Cardiac muscle cell (in vitro differentiated cells and primary cell): ENCODE data around the gene TRAF7. TPM values are rescaled to one million over a fixed set of nuclear protein-coding genes. Genes with fewer than 3 reads are reported as not detected.
A peak's percentile ranks its signal among the peaks of the same experiment; 100 is the strongest.
"Not testable (repeated sequence)": the region's sequence is repeated elsewhere in the genome, so short reads cannot be mapped to it uniquely, and the experiment has no call there.

Experiments
- DNase-seq, 2 donors: peaks; one replicate each; pipeline versions ENCODE4 v3.0.0 to v3.0.0-alpha.2; 2010 to 2017; ENCODE audit warnings: low read depth in 1 of 2, low spot score in 1 of 2
- H3K27ac ChIP-seq: fragments of 200-600 bp; sonication (generic); 2 replicates; pipeline ENCODE4 v1.5.1; 2016
- H3K27me3 ChIP-seq: fragments of 200-600 bp; sonication (generic); 2 replicates; pipeline ENCODE4 v1.6.0; 2016; ENCODE audit warnings: control low read depth
- H3K36me3 ChIP-seq: fragments of 200-600 bp; sonication (generic); 2 replicates; pipeline ENCODE4 v1.5.1; 2016; ENCODE audit warnings: control low read depth
- H3K4me1 ChIP-seq: fragments of 200-600 bp; sonication (generic); 2 replicates; pipeline ENCODE4 v1.8.1; 2017; ENCODE audit warnings: low read depth, mild to moderate bottlenecking, mixed run types
- H3K4me3 ChIP-seq: fragments of 200-600 bp; sonication (generic); 2 replicates; pipeline ENCODE4 v1.5.1; 2016; ENCODE audit warnings: mild to moderate bottlenecking
- H3K9me3 ChIP-seq: fragments of 200-600 bp; sonication (generic); 2 replicates; pipeline ENCODE4 v1.5.1; 2017; ENCODE audit warnings: low read depth, mild to moderate bottlenecking, control low read depth
- CTCF ChIP-seq: IDR thresholded peaks from 2 replicates; pipeline ENCODE4 v1.5.1; 2012; ENCODE audit warnings: low read depth, mild to moderate bottlenecking, low read length
- polyA plus RNA-seq: library from polyadenylated mRNA; unstranded; fragments of >200 nt; fragmentation: Nextera tagmentation; extraction: Ambion mirVana; gene quantifications from 2 replicates; pipeline ENCODE4 v1.2.1, GENCODE V29; 2016
- total RNA-seq: library from RNA; depleted of rRNA; stranded (reverse); fragments of >200 nt; gene quantifications from 2 replicates; pipeline ENCODE4 v1.2.3, GENCODE V29; 2016

Gene TRAF7
- total and polyA plus RNA-seq, 2 experiments from 2014 or later = 37.4 to 67.5 TPM

DNA sequence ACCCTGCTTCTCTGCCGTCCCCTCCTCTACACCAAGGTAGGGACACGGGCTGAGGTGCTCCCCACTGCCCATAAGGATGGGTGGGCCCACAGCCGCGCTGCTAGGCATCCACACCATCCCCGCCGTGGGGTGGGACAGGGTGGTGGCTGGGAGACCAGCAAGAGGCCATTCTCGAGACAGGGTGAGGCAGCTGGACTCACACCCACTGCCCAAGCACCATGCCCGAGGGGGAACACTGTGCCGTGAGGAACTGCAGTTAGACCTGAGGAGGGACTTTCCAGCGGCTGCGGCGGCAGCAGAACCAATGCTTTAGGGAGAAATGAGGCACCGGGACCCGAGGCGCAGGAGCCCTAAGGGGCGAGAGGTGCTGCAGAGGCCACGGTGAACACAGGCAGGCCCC is 33.2 kb upstream of the TRAF7 start:
- Histone ChIP-seq H3K27ac (no peak overlapping the region), H3K9me3 (no peaks in the 10 kb centered on the region), H3K36me3 (no peaks in the 10 kb centered on the region), H3K4me3 (no peak overlapping the region), H3K4me1 (peaks cover 16% of the 10 kb centered on the region), H3K27me3 (no peaks in the 10 kb centered on the region)
- no peak for TF ChIP-seq CTCF
- DNase-seq = no peak

DNA sequence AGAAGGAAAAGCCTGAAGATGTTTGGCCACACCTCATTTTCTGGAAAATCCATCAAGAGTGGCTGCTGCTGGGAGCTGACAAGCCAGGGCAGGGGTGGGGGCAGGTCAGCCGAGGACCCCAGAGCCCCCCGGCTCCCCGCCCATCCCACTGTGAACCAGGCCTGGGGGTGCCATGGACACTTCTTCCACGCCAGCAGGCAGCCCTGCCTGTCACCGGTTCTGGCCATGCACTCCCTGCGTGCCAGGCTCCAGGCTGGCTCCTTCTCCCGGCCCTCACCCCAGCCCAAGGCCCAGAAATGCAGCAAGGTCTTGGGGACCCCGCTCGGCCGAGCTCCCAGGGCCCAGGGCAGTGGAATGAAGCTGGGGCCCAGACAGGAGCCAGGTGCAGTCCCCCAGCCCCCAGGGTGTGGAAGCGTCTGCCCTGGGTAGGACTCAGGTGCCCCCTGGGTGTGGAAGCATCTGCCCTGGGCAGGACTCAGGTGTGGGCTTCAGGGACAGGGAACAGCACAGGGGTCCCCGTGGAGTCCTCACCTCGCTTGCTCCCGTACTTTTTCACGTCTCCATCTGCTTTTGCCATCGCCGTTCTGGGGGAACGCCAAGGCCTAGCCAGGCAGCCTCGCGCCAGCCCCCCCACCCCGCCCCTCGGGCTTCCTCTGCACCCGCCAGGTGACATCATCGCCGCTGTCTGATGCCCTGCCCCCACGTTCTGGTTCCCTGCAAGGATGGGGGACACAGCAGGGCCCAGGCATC is 32.5 kb upstream of the TRAF7 start:
- not testable (repeated sequence) for H3K36me3 ChIP-seq, H3K27ac ChIP-seq, H3K9me3 ChIP-seq, H3K4me3 ChIP-seq, DNase-seq, H3K27me3 ChIP-seq
- peaks cover 16% of the 10 kb centered on the region for H3K4me1 ChIP-seq

DNA sequence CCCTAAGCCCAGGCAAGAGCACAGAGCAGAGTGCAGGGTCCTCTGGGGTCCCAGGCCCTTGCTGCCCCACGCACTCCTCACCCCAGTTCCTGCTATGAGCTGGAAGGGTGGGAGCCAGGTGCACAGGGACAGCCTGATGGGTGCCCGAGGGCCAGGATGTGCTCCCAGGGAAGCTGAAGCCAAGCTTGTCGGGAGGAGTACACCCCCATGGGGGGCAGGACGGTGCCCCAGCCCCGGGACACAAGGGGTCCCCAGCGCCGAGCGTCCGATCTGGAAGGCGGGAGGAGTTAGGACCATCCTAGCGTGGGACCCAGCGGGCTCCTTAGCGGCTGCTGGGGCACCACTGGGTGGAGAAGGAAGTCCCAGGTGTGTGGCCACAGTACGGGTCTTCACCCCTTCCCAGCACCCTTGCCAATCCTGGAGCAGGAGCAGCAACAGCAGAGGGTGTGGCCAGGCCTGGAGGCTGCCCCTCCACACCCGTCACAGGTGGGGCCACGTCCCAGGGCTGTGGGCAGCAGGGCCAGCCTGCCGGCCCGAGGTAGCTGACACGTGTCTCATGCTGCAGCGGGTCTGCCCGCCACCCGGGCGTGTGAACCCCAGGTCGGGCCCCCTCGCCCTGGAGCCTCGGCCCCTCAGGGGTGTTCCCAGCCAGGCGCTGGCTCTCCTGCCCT is 31.7 kb upstream of the TRAF7 start:
- H3K36me3 ChIP-seq, H3K9me3 ChIP-seq, H3K27me3 ChIP-seq, H3K4me3 ChIP-seq, DNase-seq: not testable (repeated sequence)
- Histone ChIP-seq H3K4me1 (peaks cover 16% of the 10 kb centered on the region), H3K27ac (peak overlapping the region; percentile 96)

GRCh38 chr16:2124377-2124693 is 31.2 kb upstream of the TRAF7 start:
- Histone ChIP-seq H3K4me3 (peak overlapping the region; percentile 10), H3K4me1 (peaks cover 16% of the 10 kb centered on the region), H3K27ac (peak overlapping the region; percentile 96)
- not testable (repeated sequence) for H3K36me3 ChIP-seq, H3K27me3 ChIP-seq, DNase-seq, H3K9me3 ChIP-seq

- peaks cover 16% of the 10 kb centered on the region for H3K4me1 ChIP-seq
- H3K4me3 ChIP-seq = peak overlapping the region; percentile 10
- peak; percentile 63 to 71 for DNase-seq
- H3K9me3 ChIP-seq, H3K36me3 ChIP-seq, H3K27me3 ChIP-seq: not testable (repeated sequence)
- peak overlapping the region; percentile 96 for H3K27ac ChIP-seq
These were observed 30.7 kb upstream of the TRAF7 start for GRCh38 chr16:2124694-2125444.

DNA sequence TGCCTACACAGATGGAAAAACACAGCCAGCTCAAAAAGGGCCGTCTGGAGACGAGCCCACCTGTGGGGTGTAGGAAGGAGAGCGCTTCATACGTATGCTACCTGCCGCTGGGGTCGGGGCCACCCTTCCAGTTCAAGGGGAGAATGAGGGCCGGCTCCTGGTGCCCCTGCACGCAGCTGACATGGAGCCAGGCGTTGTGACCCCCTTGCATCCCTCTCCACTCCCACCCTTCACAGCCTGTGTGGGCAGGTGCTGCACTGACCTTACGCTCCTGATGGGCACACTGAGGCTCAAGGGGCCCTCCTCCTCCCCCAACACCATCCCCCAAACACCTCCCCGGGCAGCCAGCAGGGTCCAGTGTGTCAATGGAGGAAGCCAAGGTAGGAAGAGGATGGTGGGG is 30.0 kb upstream of the TRAF7 start:
- not testable (repeated sequence) for H3K27me3 ChIP-seq, DNase-seq
- peak overlapping the region; percentile 96 for H3K27ac ChIP-seq

GRCh38 chr16:2126161-2126743 is 29.3 kb upstream of the TRAF7 start:
- not testable (repeated sequence) for DNase-seq, H3K4me3 ChIP-seq, H3K27ac ChIP-seq, H3K9me3 ChIP-seq, H3K36me3 ChIP-seq, H3K27me3 ChIP-seq
- H3K4me1 ChIP-seq = peaks cover 16% of the 10 kb centered on the region

More for the DNA sequence above, 30.0 kb upstream of the TRAF7 start:
- H3K4me3 ChIP-seq, H3K36me3 ChIP-seq, H3K9me3 ChIP-seq: not testable (repeated sequence)
- peaks cover 16% of the 10 kb centered on the region for H3K4me1 ChIP-seq

DNA sequence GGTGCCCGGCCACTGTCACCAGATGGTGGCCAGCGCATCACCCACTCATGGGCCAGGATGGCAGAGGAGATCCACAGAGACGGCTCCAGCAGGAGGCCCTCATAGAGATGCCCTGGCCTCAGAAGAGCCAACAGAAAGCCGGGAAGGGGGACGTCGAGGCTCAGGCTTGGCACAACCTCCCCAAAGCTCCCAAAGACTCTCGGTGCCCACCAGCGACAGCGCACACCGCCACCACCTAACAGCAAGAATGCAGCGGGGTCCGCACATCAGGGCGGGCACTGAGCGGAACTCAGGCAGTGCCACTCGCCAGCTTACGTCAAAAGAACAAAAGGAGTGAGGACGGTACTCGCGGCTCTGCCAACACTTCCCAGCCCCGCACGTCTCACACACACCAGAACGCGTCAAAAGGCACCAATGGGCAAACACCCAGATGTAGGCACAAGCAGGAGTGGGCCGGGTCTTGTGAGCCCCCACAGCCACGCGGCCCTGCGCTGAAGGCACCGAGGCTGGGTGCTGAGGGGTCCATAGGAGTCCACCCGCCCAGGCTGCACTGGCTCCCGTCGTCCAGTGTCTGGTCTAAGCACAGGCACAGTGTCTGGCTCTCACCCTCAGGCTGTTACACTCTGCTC is 28.5 kb upstream of the TRAF7 start:
- not testable (repeated sequence) for H3K36me3 ChIP-seq, H3K4me3 ChIP-seq, H3K9me3 ChIP-seq, H3K27ac ChIP-seq, DNase-seq, H3K27me3 ChIP-seq
- H3K4me1 ChIP-seq = peaks cover 16% of the 10 kb centered on the region

DNA sequence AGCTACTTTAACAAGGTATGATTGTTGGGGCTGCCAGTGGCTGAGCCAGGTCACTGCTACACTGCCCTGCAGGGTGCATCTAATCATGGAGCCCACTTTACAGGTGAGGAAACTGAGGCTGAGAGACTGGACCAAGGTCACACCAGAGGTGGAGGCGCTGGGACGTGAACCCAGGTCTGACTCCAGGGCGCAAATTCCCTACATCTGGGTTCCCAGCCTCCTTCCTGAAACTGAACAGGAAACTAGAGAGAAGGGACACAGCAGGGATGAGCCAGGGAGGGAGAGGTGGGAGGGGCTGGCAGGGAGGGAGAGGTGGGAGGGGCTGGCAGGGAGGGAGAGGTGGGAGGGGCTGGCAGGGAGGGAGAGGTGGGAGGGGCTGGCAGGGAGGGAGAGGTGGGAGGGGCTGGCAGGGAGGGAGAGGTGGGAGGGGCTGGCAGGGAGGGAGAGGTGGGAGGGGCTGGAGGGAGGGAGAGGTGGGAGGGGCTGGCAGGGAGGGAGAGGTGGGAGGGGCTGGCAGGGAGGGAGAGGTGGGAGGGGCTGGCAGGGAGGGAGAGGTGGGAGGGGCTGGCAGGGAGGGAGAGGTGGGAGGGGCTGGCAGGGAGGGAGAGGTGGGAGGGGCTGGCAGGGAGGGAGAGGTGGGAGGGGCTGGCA is 27.8 kb upstream of the TRAF7 start:
- H3K4me1 ChIP-seq = peaks cover 16% of the 10 kb centered on the region
- not testable (repeated sequence) for H3K36me3 ChIP-seq
- DNase-seq = peak in 1 of 2 donors; percentile 61

GRCh38 chr16:2129251-2129650 is 26.3 kb upstream of the TRAF7 start:
- peak in 1 of 2 donors; percentile 55 for DNase-seq
- not testable (repeated sequence) for H3K4me3 ChIP-seq, H3K27me3 ChIP-seq, H3K9me3 ChIP-seq, H3K27ac ChIP-seq, H3K36me3 ChIP-seq
- peaks cover 14% of the 10 kb centered on the region for H3K4me1 ChIP-seq

More for the DNA sequence above, 27.8 kb upstream of the TRAF7 start:
- not testable (repeated sequence) for H3K9me3 ChIP-seq, H3K4me3 ChIP-seq, H3K27me3 ChIP-seq, H3K27ac ChIP-seq

- H3K27ac ChIP-seq, H3K36me3 ChIP-seq, DNase-seq, H3K4me3 ChIP-seq, H3K9me3 ChIP-seq, H3K4me1 ChIP-seq, H3K27me3 ChIP-seq: not testable (repeated sequence)
These were observed 25.6 kb upstream of the TRAF7 start for GRCh38 chr16:2129890-2130447.

DNA sequence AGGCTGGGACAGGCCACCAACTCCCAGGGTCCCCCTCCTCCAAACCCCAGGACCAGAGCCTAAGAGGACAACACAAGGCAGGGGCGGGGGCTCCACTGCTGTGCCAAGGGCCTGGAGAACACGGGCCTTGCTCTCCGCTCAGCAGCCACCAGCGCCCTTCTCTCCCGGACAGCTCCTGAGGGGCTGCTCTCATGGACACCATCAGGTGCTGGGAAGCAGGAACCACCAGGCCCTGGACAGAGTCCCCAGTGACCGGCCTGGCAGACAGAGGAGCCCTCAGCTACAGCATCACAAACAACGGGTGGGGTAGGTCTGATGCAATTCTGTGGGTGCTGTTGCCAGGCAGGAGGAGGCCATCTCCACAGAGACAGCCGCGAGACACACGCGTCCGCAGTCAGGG is 21.8 kb upstream of the TRAF7 start:
- H3K4me3 ChIP-seq, DNase-seq, H3K27me3 ChIP-seq, H3K9me3 ChIP-seq, H3K27ac ChIP-seq, H3K36me3 ChIP-seq, H3K4me1 ChIP-seq: not testable (repeated sequence)
